Measurements from ENCODE around the gene RMND1. TPM values are rescaled to one million over a fixed set of nuclear protein-coding genes. Genes with fewer than 3 reads are reported as not detected.
A peak's percentile ranks its signal among the peaks of the same experiment; 100 is the strongest.

RMND1 gene
- total and polyA plus RNA-seq, 9 of the 15 experiments (the other 6 are each of a cell fraction or from before 2014, with no cell fraction given) = 26.9 to 47.8 (median 36.2) TPM

- FAIRE-seq (no peak), DNase-seq (ENCODE audit: extremely low read depth in 1 of 4, low spot score in 3 of 4) (no peak), ATAC-seq (no peak)
- H3K4me2 ChIP-seq (ENCODE audit: insufficient read depth, low read length) = no peak overlapping the region
- no peak overlapping the region for H2AFZ ChIP-seq (ENCODE audit: low read depth, low read length)
- H3K27me3 ChIP-seq (ENCODE audit: control insufficient read depth in 2 of 2, insufficient read depth in 2 of 2, low read length in 2 of 2) = no peaks in the 10 kb centered on the region
- H3K36me3 ChIP-seq (ENCODE audit: control insufficient read depth, insufficient read depth, low read length) = peaks cover 46% of the 10 kb centered on the region
- BruUV-seq (replicated peaks) = no TSS peak
- in situ Hi-C loops (cut with MboI) = no loop called here
- ChIA-PET POLR2A (interaction anchor here (1.1 to 1.5 kb wide), 2 partner anchors 9 to 56 kb away, joined by 3 to 7 read pairs; partner anchors contain the start of gene ZBTB2), CTCF (ENCODE audit: low intra/inter-chr PET ratio) (no interaction called here)
- H3K27ac ChIP-seq (ENCODE audit: extremely low read depth, low read depth, low read length) = no peak overlapping the region
- no peak overlapping the region for H3K9ac ChIP-seq (ENCODE audit: insufficient read depth in 1 of 2, low read depth in 2 of 2, low read length in 2 of 2)
- no peak overlapping the region for H3K4me3 ChIP-seq
- WGBS (ENCODE audit: insufficient coverage, low coverage, missing lambda C conversion rate) = 72% methylated on average over 4 of the region's 4 CpGs
- no peaks in the 10 kb centered on the region for H4K20me1 ChIP-seq (replicated peaks; ENCODE audit: control insufficient read depth, insufficient read depth, low read length)
- no peaks in the 10 kb centered on the region for H3K9me3 ChIP-seq (replicated peaks; ENCODE audit: control insufficient read depth, insufficient read depth, low read depth, low read length)
- intact Hi-C loops (cut with micrococcal nuclease) = no loop called here
- peaks cover 67% of the 10 kb centered on the region for H3K79me2 ChIP-seq (ENCODE audit: control insufficient read depth, insufficient read depth, low read length)
- H3K4me1 ChIP-seq (replicated peaks in 1 of 2; ENCODE audit: control insufficient read depth in 2 of 2, insufficient read depth in 2 of 2, low read length in 2 of 2) = peaks cover 0 to 7% of the 10 kb centered on the region in 2 experiments; a peak in 2 of 5 replicates
- no peaks in the 10 kb centered on the region for H3K9me1 ChIP-seq (ENCODE audit: control insufficient read depth, insufficient read depth, low read length)
- TF ChIP-seq CXXC5 (CRISPR knock-in tag; IDR thresholded peaks at IDR 0.05) = no peak
- TF ChIP-seq MCM3 (IDR thresholded peaks at IDR 0.05) = no peak
- no peak for TF ChIP-seq MITF (IDR thresholded peaks at IDR 0.05)
- TF ChIP-seq YBX1 (IDR thresholded peaks at IDR 0.05) = no peak
- no peak for TF ChIP-seq MYBL2 (IDR thresholded peaks at IDR 0.05; ENCODE audit: low read depth)
- TF ChIP-seq MYBL2 (CRISPR knock-in tag; IDR thresholded peaks at IDR 0.05; ENCODE audit: borderline replicate concordance) = no peak
- 0 out of 2 replicates have a peak, but pooled peaks have one; percentile 17 for TF ChIP-seq HDAC2 (IDR thresholded peaks at IDR 0.05)
- no peak for TF ChIP-seq USF2 (CRISPR knock-in tag; IDR thresholded peaks at IDR 0.05)
- no peak for TF ChIP-seq ZNF551 (CRISPR knock-in tag; IDR thresholded peaks at IDR 0.05)
- no peak for TF ChIP-seq STAT6 (CRISPR knock-in tag; IDR thresholded peaks at IDR 0.05)
- TF ChIP-seq JUND (IDR thresholded peaks at IDR 0.05; ENCODE audit: borderline replicate concordance, low read depth, low read length) = no peak
- no peak for TF ChIP-seq JUND (tag; IDR thresholded peaks at IDR 0.05; ENCODE audit: borderline replicate concordance, low read depth, low read length)
- TF ChIP-seq BCOR (IDR thresholded peaks at IDR 0.05) = peak; percentile 85
- TF ChIP-seq ZNF384 (IDR thresholded peaks at IDR 0.05; ENCODE audit: low read depth, low read length) = no peak
- no peak for TF ChIP-seq SNIP1 (IDR thresholded peaks at IDR 0.05; ENCODE audit: low read depth)
- TF ChIP-seq KDM1A (IDR thresholded peaks at IDR 0.05) = peak; percentile 33 to 48; a peak in 3 of 4 replicates
- TF ChIP-seq WHSC1 (IDR thresholded peaks at IDR 0.05; ENCODE audit: low read length) = no peak
- no peak for TF ChIP-seq ZNF184 (CRISPR knock-in tag; IDR thresholded peaks at IDR 0.05)
- no peak for TF ChIP-seq SRSF7 (optimal IDR thresholded peaks at IDR 0.05; ENCODE audit: low read depth, low read length)
- peak; percentile 99 for TF ChIP-seq RBM25 (IDR thresholded peaks at IDR 0.05; ENCODE audit: low read depth, low read length, severe bottlenecking)
Observed at GRCh38 chr6:151447237-151447636, 4.7 kb downstream of the RMND1 start.

Measured in K562 (cell line).